ENCODE data around the gene PITPNM3.

PITPNM3 gene

DNA sequence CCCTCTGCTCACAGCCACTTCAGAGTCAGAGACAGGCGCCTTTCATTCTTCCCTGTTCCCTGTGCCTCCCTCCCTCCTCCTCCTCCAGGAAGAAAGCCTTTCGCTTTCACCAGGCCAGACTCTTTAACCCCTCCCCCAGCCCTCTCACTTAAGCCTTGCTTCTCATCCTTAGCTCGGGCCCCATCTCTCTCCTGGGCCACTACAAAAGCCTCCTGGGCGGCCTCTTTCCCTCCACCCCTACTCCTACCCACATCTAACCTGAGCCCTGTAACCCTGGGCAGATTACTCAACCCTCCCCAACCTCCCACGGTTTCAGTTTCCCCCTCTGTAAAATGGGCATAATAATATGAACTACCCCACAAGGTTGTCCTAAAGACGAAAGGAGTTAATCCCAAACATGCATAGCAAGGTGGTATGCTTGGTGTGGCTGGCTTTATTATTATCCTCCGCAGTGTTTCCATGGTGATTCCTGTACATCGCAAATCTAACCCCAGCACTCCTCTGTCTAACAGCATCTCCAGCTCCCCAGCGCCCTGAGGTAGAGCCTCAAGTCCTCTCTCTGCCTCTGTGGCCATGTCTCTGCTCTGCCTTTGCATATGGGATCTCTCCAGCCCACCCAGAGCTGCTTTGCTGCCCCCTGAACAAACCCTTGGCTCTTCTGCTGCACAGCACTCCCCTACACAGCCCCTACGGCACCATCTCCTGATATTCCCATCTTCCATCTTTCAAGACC is 94.4 kb downstream of the PITPNM3 start:
- no peak for DNase-seq (ENCODE audit: low spot score)

DNA sequence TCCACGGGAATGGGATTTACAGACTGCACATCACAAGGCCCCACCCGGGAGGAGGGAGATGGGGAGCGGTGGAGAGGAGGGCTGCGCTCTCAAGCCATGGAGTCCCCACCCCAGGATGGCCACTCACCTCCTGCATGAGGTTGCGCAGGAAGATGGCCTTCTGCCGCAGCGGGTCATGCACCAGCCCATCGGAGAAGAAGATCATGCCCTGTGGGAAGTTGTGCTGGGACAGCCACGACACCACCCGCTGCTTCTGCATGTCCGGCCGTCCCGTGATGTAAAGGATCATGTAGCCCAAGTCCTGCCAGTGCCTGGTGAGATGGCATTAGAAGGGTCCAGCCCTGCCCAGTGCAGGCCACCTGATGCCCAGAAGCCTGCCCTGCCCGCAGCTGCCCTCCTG is 95.1 kb downstream of the PITPNM3 start:
- no peak for DNase-seq (ENCODE audit: low spot score)

DNA sequence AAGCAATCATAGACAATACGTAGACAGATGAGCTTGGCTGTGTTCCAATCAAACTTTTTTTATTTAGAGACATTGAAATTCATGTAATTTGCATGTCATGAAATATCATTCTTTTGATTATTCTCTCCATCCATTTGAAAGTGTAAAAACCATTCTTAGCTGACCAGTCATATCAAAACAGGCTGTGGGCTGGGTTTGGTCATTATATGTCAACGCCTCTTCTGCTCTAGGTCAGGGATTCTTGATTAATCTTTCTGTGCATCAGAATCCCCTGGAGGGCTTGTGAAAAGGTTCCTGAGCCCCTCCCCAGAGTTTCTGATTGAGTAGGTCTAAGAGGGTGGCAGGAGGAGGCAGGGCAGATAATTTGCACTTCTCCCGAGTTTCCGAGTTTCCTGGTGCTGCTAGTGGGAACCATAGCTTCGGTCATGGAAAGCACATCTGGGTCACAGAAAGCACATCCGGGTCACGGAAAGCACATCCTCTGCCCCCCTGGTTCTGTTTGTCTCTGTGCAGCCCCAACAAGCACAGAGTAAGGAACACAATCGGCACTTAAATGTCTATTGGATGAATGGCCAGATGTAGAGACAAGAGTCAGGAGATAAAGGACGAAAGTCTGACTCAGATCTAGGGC is 95.7 kb downstream of the PITPNM3 start:
- no peak for DNase-seq (ENCODE audit: low spot score)

DNA sequence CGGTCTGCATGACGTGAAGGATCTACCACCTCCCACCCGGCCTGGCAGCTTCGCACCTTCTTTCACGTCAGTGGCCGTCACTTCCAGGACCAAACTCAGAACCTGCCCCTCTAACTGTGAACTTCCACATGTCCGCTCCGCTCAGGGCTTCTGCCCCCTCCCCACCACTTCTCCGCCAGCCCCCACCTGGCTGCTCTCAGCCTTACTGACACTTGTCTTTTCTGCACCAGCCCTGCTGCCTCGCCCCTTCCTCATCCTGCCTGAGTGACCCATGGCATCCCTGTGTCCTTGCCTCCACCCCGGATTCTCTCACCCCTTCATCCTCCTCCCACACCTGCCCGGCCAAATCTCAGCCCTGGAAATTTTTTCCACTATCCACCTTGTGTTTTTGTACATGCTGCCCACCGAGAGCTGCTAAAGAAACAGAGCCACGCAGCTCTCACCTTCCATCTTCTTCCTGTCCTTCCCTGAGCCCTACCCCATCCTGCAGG is 97.8 kb downstream of the PITPNM3 start:
- no peak for DNase-seq (ENCODE audit: low spot score)

DNA sequence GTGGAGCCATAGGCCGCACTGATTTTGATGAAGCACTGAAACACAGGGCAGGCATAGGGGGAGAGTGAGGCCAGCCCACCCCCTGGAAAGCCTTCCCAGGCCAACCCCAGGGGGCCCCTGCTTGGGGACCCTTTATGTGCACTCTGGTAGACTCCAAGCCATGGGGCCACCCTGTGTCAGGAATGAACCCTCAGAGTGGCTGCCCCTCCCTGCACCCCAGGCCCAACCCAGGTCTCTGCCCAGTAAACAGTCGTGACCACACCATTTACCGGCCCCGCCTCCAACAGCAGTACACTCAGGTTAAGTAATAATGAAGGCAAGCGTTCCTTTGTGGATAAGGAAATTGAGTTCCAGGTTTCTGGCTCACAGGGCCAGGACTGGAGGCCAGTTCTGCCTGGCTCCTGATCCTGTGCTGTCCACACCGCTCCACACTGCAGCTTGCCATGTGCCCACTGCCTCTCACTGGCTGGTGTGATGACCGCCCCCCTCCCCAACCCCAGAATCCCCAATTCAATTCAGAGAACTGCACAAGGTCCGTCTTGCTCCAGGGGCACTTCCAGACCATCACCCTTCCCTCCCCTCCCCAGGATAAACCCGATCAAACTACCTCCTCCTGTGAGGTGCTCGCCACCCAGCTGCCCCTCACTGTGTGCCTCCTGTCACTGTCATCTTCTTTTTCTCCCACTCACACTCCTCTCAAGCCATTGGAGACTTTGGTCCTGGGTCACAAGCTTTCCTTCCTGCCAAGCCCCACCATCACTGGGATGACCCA is 98.5 kb downstream of the PITPNM3 start:
- DNase-seq (ENCODE audit: low spot score), result no peak

DNA sequence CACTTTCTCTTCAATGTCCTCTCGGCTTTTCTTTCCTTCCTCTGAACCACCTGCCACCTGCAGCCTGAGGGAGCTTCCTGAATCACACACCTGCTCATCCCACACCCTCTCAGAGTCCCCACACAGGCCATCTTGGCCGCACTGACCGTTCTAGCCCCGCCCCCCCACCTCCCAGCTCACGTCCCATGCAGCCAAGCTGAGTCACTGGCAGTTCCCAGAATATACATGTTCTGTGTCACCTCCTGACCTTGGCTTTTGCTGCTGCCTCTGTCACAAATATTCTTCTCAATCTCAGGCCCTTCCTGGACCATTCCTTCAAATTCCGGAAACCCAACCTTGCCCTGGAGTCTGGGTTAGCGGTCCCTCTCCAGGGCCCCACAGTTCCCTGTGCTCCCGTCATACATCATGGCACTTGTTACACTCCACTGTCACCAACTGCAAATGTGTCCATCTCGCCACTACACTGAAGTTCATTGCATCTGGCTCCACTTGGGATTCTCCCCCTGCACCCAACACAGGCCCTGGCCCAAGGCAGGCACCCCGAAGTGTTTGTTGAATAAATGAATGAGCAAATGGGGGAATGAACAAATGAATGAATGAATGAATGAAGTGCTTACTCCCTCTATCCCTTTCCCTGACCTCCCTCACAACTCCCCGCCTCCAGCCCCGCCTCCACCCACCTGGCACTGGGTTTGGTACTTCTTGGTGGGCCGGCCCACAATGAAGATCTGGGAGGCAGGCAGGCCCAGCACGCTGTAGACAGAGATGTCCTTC is 99.3 kb downstream of the PITPNM3 start:
- DNase-seq (ENCODE audit: low spot score), result no peak

DNA sequence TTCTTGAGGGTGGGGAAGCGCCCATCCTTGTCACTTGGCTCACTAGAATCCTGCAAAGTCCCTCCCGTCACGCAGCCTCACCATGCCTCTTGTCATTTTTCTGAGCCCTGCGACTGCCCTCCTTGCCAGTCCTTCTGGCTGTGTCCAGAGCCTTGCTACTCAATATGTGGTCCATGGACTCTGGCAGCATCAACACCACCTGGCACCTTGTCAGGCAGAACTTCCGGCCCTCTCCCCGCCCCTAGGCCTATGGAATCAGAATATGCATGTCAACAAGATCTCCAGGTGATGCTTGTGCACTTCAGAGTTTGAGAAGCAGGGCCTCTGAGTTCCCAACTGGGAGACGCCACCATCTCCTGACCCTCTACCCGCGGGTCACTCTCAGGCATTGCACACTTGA is 100.0 kb downstream of the PITPNM3 start:
- no peak for DNase-seq (ENCODE audit: low spot score)

DNA sequence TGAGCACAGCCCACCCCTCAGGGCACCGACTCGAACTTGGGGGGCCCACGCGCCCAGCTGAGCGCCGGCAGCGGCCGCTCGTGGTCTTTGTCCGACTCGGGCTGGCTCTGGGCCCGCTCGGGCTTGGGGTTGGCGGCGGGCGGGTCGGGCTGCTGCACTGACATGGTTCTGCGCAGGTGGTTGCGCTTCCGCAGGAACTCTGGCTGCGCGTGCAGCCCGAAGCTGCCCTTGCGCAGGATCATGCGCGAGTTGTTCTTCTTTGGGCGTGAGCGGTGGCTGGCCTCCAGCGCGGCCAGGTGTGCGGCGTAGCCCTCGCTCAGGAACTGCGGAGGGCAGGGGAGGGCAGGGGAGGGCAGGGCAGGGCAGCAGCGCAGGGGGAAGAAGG is 101.0 kb downstream of the PITPNM3 start:
- DNase-seq (ENCODE audit: low spot score), result no peak

DNA sequence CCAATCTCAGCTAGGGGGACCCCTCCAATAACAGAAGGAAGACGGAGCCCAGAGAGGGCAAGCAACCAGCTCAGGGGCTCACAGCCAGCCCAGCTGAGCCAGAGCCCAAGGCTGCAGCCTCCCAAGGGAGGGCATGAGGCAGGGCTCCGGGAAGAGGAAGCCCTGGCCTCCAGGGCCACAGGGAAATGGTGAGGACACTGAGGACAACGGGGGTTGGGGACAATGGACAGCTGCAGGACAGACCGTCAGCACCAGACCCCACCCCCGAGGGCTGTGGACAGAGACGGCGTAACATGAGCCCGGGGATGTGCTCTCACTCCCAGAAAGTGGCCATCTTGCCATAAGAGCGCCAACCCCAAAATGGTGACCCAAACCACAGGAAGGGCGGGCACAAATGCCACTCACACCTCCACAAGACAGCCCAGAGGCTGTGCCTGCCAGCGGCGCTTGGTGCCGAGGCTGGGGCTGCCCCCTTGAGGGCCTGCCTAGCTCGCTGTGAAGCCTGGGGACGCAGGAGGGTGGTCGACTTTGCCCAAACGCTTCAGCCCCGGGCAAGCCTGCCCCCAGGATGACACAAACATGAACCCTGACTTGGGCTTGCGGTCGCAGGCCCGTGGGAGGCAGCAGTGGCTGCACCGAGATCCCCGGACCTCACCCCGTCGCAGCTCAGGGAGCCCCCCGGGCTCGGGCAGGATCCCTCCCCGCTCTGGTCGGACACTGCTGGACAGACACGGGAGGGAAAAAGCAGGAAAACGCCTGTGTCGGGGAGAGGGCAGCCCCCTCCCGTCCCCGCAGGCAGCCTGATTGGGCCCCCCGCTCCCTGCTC is 101.6 kb downstream of the PITPNM3 start:
- DNase-seq (ENCODE audit: low spot score), result no peak

DNA sequence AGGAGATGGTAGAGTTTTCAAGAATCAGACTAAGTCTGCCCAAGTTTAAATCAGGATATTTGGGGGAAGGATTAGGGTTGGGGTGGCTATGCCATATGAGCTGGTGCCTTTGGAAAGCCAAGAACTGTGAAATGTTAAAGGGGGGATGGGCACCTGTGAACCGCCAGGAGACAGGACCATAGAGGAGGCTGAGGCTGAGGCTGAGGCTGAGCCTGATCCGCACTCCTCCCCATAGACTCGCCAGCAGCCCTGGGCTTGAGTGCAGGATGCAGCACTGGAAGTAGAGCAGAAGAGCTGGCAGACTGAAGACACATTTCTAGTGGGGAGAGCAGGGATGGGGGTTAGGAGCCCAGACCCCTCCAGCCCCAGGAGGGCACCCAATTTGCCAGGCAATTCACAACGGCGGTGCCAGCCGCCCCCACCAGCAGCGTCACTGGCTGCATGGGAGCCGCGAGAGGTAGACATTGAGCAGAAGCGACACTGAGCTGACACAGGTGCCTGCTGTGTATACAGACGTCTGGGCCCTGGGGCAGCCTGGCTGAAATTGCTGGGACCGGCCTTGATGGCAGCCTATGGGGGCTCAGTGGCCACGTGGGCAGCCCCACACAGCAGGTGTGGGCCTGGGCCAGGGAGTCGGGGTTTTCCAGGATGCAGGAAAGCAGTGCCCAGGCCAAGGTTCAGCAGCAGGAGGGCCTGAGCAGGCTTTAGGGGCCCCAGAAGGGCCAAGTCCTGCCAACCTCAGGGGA is 102.9 kb downstream of the PITPNM3 start:
- no peak for DNase-seq (ENCODE audit: low spot score)

DNA sequence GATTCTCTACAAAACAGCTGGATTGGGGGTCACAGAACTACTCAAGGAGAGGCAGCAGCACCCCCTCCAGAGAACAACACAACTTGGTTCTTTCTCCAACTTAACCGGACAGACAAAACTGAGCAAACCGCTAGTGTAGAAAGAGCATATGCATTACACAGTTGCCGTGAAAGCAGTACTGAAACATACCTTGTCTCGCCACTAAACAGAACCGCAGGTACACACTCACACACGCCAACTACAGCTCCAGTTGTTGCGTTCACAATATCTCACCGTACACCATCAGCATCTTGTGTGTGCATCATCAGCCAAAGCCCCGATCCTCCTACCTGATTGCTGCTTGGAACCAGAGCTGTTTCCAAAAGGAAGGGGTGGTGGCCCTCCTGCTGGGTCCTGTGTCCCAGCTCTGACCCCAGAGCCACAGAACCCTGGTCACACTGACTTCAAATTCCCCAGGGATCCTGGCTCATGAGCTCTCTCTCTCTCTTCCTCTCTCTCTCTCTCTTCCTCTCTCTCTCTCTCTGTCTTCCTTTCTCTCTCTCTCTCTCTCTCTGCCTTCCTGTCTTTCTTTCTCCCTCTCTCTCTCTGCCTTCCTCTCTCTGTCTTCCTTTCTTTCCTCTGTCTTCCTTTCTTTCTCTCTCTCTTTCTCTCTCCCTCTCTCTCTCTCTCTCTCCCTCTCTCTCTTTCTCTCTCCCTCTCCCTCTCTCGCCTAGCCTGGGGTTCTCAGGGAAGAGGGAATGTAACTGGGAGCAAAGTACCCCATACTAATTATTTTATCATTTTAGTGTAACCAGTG is 103.7 kb downstream of the PITPNM3 start:
- DNase-seq (ENCODE audit: low spot score), result no peak

DNA sequence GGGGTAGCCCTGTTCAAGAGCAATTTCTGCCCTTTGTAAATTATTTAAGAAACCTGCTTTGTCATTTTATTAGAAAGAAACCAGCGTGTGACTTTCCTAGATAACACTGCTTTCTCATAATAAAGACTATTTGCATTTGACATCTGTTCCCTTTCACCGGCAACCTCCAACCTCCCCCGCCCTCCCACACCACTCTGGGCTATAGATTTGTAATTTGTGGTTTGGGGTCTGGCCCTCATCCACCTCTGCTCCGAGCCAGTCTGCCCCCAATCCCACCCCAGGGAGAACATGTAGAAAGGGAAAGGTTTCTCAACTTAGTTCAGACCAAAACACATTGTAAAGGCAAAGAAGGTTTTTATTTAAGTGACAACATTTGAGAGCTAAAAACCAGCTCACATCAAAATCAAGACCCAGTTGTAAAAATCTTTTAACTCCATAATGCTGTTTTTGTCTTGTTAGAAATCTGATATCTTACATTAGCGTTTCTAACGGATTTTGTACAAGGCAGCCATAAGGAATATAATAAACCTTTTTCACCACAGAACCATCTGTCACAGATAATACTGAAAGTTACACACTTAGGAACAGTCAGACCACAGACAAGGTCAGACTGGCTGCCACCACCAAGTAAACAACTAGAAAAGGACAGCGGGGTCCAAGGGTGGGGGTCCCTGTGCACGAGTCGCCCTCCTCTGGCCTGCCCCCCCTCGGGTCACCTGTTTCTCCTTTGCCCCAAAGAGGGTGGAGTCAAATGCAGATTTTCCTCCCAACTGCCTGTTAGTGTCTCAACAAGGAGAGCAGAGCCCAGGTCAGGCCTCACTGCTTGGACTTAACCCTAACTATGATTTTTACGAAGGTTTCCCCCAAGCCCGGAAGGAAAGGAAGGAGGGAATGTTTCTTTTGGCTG is 105.2 kb downstream of the PITPNM3 start:
- no peak for DNase-seq (ENCODE audit: low spot score)

DNA sequence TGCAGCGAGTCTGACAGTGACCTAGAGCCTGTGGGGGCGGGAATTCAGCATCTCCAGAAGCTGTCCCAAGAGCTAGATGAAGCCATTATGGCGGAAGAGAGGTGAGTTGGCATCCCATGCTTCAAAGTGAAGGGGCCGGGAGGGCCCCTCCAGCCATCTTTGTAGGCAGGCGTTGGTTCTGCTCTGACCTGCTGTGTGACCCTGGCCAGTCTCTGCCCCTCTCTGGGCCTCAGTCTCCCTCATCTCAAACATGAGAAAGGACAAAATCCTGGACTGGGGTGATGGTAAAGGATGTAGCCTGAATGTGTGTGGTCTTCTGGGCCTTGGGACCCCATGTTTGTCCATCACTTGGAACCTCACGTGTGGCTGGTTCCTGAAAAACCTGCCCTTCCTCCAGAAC is 107.0 kb downstream of the PITPNM3 start:
- no peak for DNase-seq (ENCODE audit: low spot score)

DNA sequence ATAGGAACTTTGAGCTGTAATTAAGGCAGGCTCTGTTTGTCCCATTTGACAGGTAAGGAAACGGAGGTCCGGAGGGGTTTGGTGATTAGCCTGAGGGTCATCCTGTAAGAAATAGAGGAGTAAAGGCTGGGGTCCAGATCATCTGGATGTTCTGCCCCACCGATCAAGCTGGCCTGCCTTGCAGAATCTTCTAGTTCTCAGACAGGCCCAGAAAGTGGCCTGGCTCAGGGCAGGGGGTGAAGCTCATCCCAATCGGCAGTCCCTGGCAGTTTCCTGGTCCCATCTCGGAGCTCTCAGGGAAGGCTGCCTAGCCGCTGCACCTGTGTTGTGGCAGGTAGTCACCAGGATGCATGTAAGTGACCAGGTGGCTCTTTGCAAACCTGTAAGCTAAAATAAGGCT is 107.9 kb downstream of the PITPNM3 start:
- no peak for DNase-seq (ENCODE audit: low spot score)

DNA sequence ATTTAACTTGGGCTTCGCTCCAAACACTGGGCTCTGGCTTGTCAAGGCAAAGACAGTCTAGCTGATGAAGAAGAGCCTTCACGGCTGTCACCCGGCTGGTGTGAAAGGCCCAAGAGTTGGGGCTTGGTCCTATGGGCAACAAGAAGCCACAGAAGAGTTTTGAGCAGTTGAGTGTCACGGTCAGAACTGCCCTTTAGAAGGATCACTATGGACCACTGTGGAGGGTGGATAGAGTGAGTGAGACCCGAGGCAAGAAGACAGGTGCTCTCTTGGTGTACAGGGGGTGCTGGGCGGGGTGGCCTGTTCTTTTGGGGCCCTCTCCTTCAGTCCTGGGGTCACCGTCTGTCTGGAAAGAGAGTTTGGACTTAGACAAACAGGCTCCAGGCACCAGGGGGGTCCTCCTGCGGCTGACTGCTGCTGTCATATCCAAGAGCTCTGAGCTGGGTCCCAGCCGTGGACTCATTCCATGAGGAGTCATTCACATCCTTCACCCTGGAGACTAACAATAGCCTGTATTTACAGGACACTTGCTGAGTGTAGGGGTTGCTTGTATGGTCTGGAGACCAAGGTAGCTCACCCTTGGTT is 109.7 kb downstream of the PITPNM3 start:
- DNase-seq (ENCODE audit: low spot score), result no peak

DNA sequence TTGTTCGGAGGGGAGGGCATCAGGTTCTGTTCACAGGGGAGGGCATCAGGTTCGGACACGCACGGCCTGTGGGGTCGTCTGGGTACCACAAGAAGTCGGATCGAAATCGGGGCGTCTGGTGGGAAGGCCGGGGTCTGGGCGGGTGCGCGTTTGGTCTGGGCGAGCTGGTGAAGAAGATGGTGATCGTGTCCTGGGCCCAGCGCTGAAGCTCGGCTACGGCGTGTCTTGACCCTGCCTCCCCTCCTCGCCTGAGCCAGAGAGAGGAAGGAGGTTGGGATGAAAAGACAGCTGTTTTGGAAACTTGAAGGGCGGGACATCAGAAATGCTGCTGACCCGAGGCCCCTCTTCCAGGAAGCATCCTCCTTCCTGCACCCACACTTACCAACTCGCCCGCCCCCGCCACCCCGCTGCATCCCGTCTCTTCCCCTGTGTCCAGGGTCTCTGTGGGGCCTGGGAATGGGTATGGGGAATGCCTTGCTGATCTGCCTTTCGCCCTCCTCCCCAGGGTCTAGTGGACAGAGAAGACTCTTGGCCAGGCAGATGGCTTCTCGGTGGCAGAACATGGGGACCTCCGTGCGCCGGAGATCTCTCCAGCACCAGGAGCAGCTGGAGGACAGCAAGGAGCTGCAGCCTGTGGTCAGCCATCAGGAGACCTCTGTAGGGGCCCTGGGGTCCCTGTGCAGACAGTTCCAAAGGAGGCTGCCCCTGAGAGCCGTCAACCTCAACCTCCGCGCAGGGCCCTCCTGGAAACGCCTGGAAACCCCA is 111.6 kb downstream of the PITPNM3 start:
- DNase-seq (ENCODE audit: low spot score), result no peak

DNA sequence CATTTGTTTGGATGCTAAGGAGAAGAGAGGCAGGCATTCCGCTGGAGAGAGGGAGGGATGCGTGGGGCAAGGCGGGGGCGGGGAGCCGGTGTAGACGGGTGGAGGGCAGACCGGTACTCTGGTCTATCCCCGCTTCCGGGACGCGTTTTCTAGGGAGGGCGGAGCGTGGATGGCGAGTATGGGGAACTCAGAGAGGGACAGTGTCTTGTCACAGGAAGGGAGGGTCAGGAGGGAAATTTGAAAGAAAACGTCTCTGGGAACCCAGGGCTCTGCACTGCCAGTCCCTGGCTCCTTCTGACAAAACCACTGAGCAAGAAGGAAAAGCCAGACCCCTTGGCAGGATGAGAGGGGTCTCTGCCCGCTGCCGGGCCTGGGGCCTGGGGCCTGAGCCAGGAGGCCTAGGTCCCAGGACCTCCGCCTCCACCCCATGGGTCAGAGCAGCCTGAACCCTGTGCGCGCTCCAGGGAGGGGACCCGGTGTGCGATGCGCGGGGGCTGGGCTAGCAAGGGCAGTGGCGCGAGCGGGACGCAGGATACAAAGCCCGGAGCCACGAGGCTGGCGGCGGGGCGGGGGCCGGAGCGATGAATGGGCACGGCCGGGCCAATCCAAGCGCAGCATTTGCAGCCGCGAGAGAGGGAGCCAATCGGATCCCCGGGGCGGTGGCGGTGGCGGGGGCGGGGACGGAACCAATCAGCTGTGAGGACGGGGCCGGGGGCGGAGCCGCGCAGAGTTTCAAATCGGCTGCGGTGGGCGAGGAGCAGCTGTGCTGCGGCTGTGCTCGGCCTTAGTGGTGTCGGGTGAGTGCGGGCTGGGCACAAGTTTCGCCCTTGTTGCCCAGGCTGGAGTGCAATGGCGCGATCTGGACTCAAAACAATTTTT is 112.4 kb downstream of the PITPNM3 start, which contains the start of gene PIMREG:
Gene PIMREG, plus strand, starts transcription at position 764 of the 879 bp plus-strand sequence. CDS start 656 bp downstream, outside the sequence.
- DNase-seq (ENCODE audit: low spot score), result peak; percentile 98

All from HuH-7 (cell line).